Stomach (tissue), 9 donors: Measurements from ENCODE around the gene MATN1. TPM values are rescaled to one million over a fixed set of nuclear protein-coding genes. Genes with fewer than 3 reads are reported as not detected.

Source experiments
- DNase-seq, 2 donors: peaks; one replicate each; pipeline versions ENCODE4 v3.0.0 to v3.0.0-alpha.2; 2013 to 2019
- H3K27ac ChIP-seq, 5 donors: fragments of 200-600 bp in 4 of 5; sonication (generic) in 4 of 5; one replicate each; pipeline ENCODE4 v1.5.1; 2013 to 2019; ENCODE audit warnings: mild to moderate bottlenecking in 1 of 5, moderate library complexity in 1 of 5
- H3K27me3 ChIP-seq, 3 donors: fragments of 200-600 bp; sonication (generic); one replicate each; pipeline ENCODE4 v1.5.1; 2017 to 2019; ENCODE audit warnings: mixed run types in 1 of 3
- H3K36me3 ChIP-seq, 4 donors: fragments of 200-600 bp; sonication (generic); 1 replicate in 3 of 4; 2 replicates in 1 of 4; pipeline ENCODE4 v1.5.1; 2016 to 2019
- H3K4me1 ChIP-seq, 4 donors: fragments of 200-600 bp; sonication (generic); one replicate each; pipeline ENCODE4 v1.5.1; 2016 to 2019
- H3K4me3 ChIP-seq, 4 donors: fragments of 200-600 bp; sonication (generic) in 3 of 4; one replicate each; pipeline ENCODE4 v1.5.1; 2016 to 2019; ENCODE audit warnings: mild to moderate bottlenecking in 1 of 4
- H3K9me3 ChIP-seq, 4 donors: fragments of 200-600 bp; sonication (generic); one replicate each; pipeline ENCODE4 v1.5.1; 2016 to 2019
- EP300 ChIP-seq: sonication (generic); formaldehyde crosslinking; IDR thresholded peaks from one replicate; pipeline ENCODE4 v1.6.1; 2017; ENCODE audit warnings: antibody characterized with exemption
- POLR2A ChIP-seq, 4 donors: fragments of 450-650 bp; IDR thresholded peaks; one replicate each; pipeline ENCODE4 v1.6.1; 2016; ENCODE audit warnings: antibody characterized with exemption in 4 of 4, control low read depth in 2 of 4, mild to moderate bottlenecking in 1 of 4, moderate library complexity in 1 of 4
- POLR2AphosphoS5 ChIP-seq, 3 donors: sonication (generic); formaldehyde crosslinking; IDR thresholded peaks; one replicate each; pipeline ENCODE4 v1.6.1; 2016; ENCODE audit warnings: antibody characterized with exemption in 3 of 3
- WGBS, 5 donors: extraction: QIAGEN DNeasy Blood & Tissue Kit in 3 of 5; methylation state at CpG; one replicate each; pipeline versions ENCODE4 v1.1.5 to v1.1.7; 2013 to 2018; 5-methylcytosine and 5-hydroxymethylcytosine counted together
- intact Hi-C: fragments of 100-400 bp; cut with DNase I; formaldehyde crosslinking; loops from one replicate; pipeline ENCODE4 v1.15.1; 2023; ENCODE audit warnings: low total_unique reads
- polyA plus RNA-seq, 3 donors: library from polyadenylated mRNA; stranded (reverse); fragments of 200-250 nt; gene quantifications; one replicate each; pipeline ENCODE4 v1.2.3, GENCODE V29; 2013
- total RNA-seq, 5 donors: library from RNA; depleted of rRNA; stranded (reverse); fragments of >200 nt; gene quantifications; one replicate each; pipeline versions ENCODE4 v1.1.0 to v1.2.3, GENCODE V29; 2014 to 2016
- TF ChIP-seq, protein P1 (sequence below), 7 experiments: fragments of 450-650 bp in 4 of 7; fragments of 200-600 bp in 3 of 7; sonication (generic) in 3 of 7; IDR thresholded peaks; one replicate each; pipeline ENCODE4 v1.5.1; 2016 to 2019; ENCODE audit warnings: antibody characterized with exemption in 7 of 7, control low read depth in 2 of 7, mild to moderate bottlenecking in 1 of 7
- donor health status: healthy with polysubstance abuse.
- donor health status: Bipolar disorder and iron deficiency.
- donor health status: healthy.

MATN1 gene
- total and polyA plus RNA-seq, 8 donors = 1.7 TPM; not detected in 7

DNA sequence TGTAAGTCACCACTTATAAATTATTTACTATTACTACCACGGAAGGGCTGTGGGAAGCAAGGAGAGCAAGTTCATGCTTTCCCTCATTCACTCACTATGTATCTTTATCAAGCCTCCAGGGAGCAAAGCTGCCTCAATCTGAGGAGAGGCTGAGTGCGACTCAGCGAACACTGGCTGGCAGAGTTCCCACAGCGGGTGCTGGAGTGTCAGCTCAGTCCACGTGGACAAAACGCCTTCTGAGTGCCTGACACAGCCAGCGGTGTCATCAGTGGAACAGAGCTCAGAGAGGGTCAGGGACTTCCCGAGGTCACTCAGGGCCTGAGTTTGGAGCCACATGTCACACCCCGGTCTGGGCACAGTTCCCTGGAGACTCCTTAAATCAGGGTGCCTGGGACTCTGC is 16.9 kb downstream of the MATN1 start:
- Histone ChIP-seq H3K36me3 (no peaks in the 10 kb centered on the region), H3K27ac (no peak overlapping the region), H3K27me3 (peaks cover 0 to 17% (median 0%) of the 10 kb centered on the region in 3 donors), H3K9me3 (no peaks in the 10 kb centered on the region), H3K4me1 (peaks cover 0 to 20% (median 9%) of the 10 kb centered on the region in 4 donors), H3K4me3 (no peak overlapping the region)
- intact Hi-C loops = loop anchor here (10.0 kb wide), 1 partner anchor 1472 kb away; the partner anchor contains the start of genes MECR and PTPRU
- 12 to 28% (median 21%) methylated on average over 9 of the region's 9 CpGs for WGBS, 5 donors
- DNase-seq = peak in 1 of 2 donors; percentile 43
- TF ChIP-seq, protein P1, sequence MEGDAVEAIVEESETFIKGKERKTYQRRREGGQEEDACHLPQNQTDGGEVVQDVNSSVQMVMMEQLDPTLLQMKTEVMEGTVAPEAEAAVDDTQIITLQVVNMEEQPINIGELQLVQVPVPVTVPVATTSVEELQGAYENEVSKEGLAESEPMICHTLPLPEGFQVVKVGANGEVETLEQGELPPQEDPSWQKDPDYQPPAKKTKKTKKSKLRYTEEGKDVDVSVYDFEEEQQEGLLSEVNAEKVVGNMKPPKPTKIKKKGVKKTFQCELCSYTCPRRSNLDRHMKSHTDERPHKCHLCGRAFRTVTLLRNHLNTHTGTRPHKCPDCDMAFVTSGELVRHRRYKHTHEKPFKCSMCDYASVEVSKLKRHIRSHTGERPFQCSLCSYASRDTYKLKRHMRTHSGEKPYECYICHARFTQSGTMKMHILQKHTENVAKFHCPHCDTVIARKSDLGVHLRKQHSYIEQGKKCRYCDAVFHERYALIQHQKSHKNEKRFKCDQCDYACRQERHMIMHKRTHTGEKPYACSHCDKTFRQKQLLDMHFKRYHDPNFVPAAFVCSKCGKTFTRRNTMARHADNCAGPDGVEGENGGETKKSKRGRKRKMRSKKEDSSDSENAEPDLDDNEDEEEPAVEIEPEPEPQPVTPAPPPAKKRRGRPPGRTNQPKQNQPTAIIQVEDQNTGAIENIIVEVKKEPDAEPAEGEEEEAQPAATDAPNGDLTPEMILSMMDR (IDR thresholded peaks at IDR 0.05) = no peak
- no peak for TF ChIP-seq POLR2AphosphoS5 (IDR thresholded peaks at IDR 0.05)
- no peak for TF ChIP-seq POLR2A (IDR thresholded peaks at IDR 0.05)
- no peak for TF ChIP-seq EP300

DNA sequence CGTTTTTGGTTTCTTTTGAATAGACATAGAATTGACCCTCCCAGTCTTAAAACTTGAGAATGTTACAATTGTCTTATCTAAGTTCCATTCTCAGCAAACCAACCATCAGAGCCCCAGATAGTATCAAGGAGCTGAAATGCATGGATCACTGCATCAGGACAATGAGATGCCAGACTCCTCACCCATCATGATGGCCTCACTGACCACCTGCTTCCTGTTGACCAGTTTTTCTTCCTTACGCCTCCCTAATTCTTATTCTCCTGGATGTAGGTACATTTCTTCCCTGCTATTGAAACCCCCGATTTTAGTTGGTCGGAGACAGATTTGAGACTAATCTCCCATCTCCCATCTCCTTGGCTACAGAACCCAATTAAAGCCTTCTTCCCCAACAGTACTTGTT is 17.7 kb downstream of the MATN1 start:
- H3K4me1 ChIP-seq = peaks cover 0 to 20% (median 9%) of the 10 kb centered on the region in 4 donors
- H3K27ac ChIP-seq = no peak overlapping the region
- H3K27me3 ChIP-seq = peaks cover 0 to 17% (median 0%) of the 10 kb centered on the region in 3 donors
- H3K9me3 ChIP-seq = no peaks in the 10 kb centered on the region
- TF ChIP-seq POLR2A (IDR thresholded peaks at IDR 0.05) (no peak), EP300 (no peak), POLR2AphosphoS5 (IDR thresholded peaks at IDR 0.05) (no peak)
- TF ChIP-seq, protein P1 (IDR thresholded peaks at IDR 0.05) = no peak
- no peak for DNase-seq
- intact Hi-C loops = loop anchor here (10.0 kb wide), 1 partner anchor 1471 kb away; the partner anchor contains the start of genes MECR and PTPRU
- H3K4me3 ChIP-seq = no peak overlapping the region
- WGBS, 5 donors = 55 to 79% (median 78%) methylated on average over 4 of the region's 4 CpGs
- H3K36me3 ChIP-seq = no peaks in the 10 kb centered on the region

DNA sequence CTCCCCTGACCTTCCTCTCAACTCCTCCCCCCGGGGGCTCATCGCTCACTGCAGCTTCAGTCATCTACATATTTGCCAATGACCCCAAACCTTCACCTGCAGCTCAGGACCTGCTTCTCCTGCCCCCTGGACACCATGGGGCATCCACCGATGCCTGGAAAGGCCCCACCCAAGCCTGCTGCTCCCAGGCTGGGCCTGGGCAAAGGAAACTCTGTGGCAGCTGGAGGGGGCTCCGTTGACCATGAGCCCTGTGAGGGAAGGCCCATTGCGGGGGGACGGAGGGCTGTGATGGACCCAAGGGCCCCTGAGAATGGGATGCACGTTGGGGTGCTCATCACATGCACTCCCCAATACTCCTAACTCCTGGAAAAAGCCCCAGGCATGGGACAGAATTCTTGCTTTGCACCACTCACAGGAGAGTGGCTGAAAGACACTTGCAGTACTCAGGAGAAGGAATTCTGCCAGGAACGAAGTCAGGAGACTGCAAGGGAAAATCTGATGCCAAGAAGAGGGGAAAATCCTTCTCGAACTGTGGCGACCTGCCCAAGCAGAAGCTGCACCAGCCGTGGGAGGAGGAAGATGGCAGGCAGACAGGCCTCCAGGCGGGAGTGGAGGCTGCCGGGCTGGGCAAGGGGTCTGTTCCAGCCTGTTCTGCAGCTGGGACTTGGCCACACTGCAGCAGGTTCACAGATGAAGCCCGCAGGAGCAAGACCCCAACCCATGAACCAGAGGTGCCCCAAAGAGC is 18.4 kb downstream of the MATN1 start:
- TF ChIP-seq POLR2A (IDR thresholded peaks at IDR 0.05) (no peak), POLR2AphosphoS5 (IDR thresholded peaks at IDR 0.05) (no peak), EP300 (no peak)
- TF ChIP-seq, protein P1 (IDR thresholded peaks at IDR 0.05) = no peak
- no peaks in the 10 kb centered on the region for H3K36me3 ChIP-seq
- peaks cover 0 to 17% (median 0%) of the 10 kb centered on the region in 3 donors for H3K27me3 ChIP-seq
- H3K9me3 ChIP-seq = no peaks in the 10 kb centered on the region
- WGBS, 5 donors = 65 to 78% (median 71%) methylated on average over 11 to 14 of the region's 14 CpGs
- no peak for DNase-seq
- intact Hi-C loops = loop anchor here (10.0 kb wide), 1 partner anchor 1470 kb away; the partner anchor contains the start of genes MECR and PTPRU
- H3K4me1 ChIP-seq = peaks cover 0 to 21% (median 10%) of the 10 kb centered on the region in 4 donors
- no peak overlapping the region for H3K4me3 ChIP-seq
- H3K27ac ChIP-seq = no peak overlapping the region

DNA sequence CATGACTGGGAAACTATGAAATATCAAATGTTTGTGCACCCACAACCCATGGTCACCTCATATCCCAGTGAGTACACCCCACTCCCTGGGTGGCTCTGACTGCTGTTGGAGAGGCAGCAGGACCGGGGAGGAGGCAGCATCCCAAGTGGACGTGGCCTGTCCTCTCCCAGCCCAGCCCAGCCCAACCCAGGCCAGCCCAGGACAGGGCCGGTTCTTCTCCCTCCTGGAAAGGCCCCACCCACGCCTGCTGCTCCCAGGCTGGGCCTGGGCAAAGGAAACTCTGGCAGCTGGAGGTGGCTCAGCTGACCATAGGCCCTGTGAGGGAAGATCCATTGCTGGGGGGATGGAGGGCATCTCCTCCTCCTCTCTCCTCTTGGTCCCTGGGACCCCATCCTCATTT is 19.1 kb downstream of the MATN1 start:
- Histone ChIP-seq H3K4me3 (no peak overlapping the region), H3K27me3 (peaks cover 0 to 17% (median 0%) of the 10 kb centered on the region in 3 donors), H3K4me1 (peaks cover 0 to 21% (median 10%) of the 10 kb centered on the region in 4 donors), H3K27ac (no peak overlapping the region), H3K36me3 (no peaks in the 10 kb centered on the region), H3K9me3 (no peaks in the 10 kb centered on the region)
- 18 to 43% (median 36%) methylated on average over 4 of the region's 4 CpGs; no CpG with 5 or more reads in 1 of the 5 donors for WGBS, 5 donors
- no peak for DNase-seq
- intact Hi-C loops = loop anchor here (10.0 kb wide), 1 partner anchor 1469 kb away; the partner anchor contains the start of genes MECR and PTPRU
- TF ChIP-seq, protein P1 (IDR thresholded peaks at IDR 0.05) = no peak
- no peak for TF ChIP-seq EP300
- TF ChIP-seq POLR2A (IDR thresholded peaks at IDR 0.05) = no peak
- no peak for TF ChIP-seq POLR2AphosphoS5 (IDR thresholded peaks at IDR 0.05)
